Activated naive CD4-positive, alpha-beta T cell (primary cell): ENCODE measurements around the gene DAP.

Source experiments
- DNase-seq, 4 experiments: peaks; one replicate each; lab custom pipeline; 2025; lab: John Stamatoyannopoulos, UW

The DAP gene

GRCh38 chr5:10689391-10690081 is 71.5 kb downstream of the DAP start:
- DNase-seq: no peak

DNA sequence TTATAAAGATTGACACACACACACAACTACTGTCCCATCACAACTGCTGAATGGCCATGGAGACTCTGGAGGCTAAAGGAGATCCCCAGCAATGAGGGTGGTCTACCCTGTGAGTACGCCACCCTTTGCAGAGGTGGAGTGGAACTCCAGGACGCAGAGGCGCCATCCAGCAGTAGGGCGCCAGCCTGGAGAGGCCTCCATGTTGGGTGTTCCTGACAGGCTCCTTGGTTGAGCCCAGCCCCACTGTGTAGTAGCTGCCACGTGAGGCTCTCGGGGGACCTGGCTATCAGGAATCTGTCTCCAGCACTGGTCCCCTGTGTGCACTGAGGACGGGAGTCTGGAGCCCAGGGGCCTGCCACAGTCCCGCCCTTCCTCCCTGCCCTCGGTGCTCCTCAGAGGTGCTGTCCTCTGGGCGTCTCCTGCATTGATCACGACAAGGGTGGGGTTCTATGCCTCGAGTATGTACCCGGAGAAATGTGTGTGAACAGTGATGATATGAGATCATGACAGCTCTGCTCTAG is 72.3 kb downstream of the DAP start:
- no peak for DNase-seq

- DNase-seq: no peak
Observed at GRCh38 chr5:10686890-10687289, 74.1 kb downstream of the DAP start.

- DNase-seq: no peak
Observed at GRCh38 chr5:10685115-10685521, 75.9 kb downstream of the DAP start.

DNA sequence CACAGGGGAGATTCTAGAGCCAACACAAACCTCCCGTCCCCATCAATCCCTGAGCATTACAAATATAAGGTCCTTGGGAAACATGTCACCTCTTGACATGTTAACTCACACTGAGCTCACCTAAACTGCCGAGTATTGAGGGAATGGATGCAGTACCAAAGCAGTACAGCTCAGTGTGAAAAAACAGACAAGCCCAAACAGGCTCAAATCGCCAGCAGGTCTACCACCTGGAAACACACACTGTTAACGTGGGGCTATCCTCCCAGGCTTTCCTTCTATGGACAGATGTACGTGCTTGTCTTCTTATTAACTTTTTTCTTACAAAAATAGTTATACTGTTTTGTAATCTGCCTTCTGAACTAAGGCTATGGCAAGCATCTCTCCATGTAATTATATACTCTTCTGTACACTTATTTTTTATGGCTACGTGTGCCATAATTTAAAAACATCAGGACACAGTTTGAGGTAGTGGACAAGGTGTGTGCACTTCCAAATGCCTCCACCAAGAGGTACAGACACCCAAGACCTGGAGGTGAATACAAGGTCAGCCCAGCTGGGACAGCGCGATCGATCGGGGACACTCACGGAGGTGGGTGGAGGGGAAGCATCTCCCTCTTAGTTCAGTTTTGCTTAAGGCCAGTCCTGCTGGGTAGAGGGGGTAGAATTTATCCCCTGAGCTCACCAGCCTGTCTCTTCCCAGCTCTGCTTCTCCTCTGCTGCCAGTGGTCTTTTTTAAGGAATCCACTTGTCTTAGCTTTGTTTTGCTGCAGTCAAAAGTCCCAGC is 76.5 kb downstream of the DAP start:
- no peak for DNase-seq

- DNase-seq: no peak
Observed at GRCh38 chr5:10682801-10683525, 78.1 kb downstream of the DAP start.

DNA sequence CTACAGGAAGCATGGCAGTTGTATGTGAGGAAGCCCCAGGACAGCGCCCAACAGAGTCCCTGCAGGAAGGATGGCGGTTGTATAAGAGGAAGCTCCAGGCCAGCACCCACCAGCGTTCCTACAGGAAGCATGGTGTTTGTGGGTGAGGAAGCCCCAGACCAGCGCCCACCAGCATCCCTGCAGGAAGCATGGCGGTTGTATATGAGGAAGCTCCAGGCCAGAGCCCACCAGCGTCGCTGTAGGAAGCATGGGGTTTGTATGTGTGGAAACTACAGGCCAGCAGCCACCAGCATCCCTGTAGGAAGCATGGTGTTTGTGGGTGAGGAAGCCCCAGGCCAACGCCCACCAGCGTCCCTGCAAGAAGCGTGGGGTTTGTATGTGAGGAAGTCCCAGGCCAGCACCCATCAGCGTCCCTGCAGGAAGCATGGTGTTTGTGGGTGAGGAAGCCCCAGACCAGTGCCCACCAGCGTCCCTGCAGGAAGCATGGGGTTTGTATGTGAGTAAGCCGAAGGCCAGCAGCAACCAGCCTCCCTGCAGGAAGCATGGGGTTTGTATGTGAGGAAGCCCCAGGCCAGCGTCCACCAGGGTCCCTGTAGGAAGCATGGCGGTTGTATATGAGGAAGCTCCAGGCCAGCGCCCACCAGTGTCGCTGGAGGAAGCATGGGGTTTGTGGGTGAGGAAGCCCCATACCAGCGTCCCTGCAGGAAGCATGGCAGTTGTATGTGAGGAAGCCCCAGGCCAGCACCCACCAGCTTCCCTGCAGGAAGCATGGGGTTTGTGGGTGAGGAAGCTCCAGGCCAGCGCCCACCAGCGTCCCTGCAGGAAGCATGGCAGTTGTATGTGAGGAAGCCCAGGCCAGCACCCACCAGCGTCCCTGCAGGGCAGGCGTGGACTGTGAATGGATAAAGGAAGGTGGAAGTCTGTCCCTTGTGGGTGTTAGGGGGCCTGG is 79.0 kb downstream of the DAP start:
- DNase-seq: no peak

- DNase-seq: no peak
Observed at GRCh38 chr5:10680876-10681481, 80.1 kb downstream of the DAP start.

DNA sequence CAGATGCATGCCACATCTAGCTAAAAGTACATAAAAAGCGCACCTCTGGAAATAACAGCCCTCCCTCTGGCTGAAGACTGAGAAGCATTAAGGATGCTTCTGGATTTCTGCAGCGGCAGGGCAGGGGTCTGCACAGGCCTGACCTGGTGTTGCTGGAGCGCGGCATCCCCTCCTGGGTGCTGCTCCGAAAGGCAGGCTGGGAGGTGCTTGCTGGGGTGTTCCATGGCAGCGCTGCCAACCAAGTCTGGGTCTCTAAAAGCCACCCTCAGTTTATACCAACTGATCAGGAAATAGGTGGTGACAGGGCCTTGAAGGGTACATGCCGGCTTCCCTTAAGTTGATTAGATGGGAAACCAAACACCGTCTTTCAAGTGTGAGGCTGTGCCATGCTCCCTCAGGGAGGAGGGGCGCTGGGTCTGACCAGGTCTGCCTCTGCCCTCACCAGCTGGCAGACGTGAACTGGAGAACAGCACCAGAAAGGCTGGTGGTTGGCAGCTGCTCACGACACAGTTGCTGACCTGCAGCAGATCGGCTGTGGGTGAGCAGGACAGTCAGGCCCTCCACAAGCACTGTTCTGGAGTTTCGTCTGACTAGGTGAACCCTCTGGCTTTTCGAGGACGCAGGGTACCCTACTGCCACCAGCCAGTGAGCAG is 81.6 kb downstream of the DAP start:
- DNase-seq: no peak

DNA sequence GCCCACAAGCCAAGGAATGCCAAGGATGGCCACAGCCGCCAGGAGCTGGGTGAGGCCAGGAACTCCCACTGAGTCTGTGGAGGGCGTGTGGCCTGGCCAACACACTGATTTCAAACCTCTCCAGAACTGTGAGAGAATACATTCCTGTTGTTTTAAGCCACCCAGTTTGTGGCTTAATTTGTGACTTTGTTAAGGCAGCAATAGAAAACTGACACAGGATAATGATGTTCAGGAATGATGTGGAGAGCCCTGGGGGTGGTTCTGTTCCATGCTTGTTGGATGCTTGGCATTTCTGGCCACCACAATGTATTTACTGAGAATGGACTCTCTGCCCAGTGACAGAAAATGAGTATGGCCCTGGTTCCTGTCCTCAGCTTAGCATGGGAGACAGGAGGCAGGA is 82.8 kb downstream of the DAP start:
- DNase-seq: no peak

- DNase-seq: no peak
Observed at GRCh38 chr5:10677533-10677932, 83.5 kb downstream of the DAP start.

DNA sequence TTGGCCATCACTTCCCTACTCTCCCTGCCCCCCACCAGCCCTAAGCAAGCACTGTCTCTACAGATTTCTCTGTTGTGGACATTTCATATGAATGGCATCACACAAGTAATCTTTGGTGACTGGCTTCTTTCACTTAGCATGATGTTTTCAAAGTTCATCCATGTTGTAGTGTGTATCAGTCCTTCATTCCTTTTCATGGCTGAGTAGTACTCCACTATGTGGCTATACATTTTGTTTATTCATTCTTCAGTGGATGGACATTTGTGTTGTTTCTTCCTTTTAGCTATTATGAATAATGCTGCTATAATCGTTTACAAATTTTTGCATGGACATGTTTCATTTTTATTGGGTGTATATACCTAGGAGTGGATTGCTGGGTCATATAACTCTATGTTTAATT is 84.1 kb downstream of the DAP start:
- no peak for DNase-seq

- DNase-seq: no peak
Observed at GRCh38 chr5:10676224-10676623, 84.8 kb downstream of the DAP start.

GRCh38 chr5:10675177-10675700 is 85.8 kb downstream of the DAP start:
- DNase-seq: no peak

GRCh38 chr5:10674582-10674981 is 86.5 kb downstream of the DAP start:
- DNase-seq: no peak

- DNase-seq: no peak
Observed at GRCh38 chr5:10674096-10674495, 86.9 kb downstream of the DAP start.

DNA sequence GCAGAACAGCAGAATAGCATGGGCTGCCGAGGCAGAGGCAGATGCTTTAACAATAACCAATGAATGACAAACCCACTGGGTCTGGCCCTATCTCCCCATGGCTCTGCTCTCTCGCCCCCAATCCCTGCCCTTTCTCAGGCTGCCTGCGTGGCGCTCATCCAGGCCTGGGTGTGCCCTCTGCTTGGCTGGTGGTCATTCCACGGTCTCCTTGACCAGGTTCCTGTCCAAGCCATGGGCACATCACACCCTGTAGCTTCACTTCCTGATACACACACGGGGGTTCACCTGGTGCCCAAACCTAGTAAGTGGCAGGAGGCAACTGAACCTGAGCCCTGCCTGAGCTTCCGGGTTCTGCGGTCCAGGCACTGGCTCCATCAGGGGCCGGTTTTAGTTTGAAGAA is 87.6 kb downstream of the DAP start:
- DNase-seq: no peak

- no peak for DNase-seq
Observed at GRCh38 chr5:10673017-10673389, 88.0 kb downstream of the DAP start.

DNA sequence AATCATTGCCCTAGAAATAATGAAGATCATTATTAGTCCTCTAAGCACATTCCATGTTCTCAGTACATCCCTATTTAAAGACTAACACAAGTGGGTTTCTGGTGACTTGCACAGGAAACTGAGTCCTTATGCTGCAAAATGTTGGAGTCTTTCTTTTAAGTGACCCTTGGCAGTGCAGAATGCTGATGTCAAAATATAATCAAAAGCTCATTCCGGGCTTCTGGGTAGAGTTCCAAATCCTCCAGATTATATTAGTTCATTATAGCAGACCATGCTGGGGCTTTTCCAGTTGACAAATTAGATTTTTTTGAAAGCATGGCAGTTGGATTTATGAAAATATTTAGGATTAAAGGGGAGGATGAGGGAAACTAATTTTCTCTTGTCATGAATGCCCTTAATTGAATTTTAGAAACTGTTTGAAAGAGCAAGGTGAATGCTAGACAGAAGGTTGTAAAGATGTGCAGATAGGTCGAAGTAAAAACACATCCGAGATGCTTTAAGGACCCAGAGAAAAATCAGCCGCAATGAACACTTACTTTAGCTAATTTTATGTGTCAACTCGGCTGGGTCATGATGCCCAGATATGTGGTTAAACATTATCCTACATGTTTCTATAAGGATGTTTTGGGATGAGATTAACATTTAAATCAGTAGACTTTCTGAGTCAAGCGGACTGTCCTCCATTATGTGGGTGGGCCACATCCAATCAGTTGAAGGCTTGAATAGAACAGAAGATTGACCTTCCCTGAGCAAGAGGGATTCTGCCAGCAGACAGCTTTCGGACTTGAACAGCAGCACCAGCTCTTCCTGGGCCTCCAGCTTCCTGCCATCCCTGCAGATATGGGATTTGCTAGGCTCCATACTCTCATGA is 88.7 kb downstream of the DAP start:
- no peak for DNase-seq
